GM23338 (cell line): Measurements from ENCODE around the gene SFMBT2. TPM values are rescaled to one million over a fixed set of nuclear protein-coding genes. Genes with fewer than 3 reads are reported as not detected.

ENCODE experiments used
- ATAC-seq: fragments of 200-7000 bp; cut with Tn5 transposase; 3 replicates; pipeline ENCODE4 v1.9.1; 2020
- DNase-seq: peaks from one replicate; pipeline ENCODE4 v3.0.0-alpha.2; 2015; ENCODE audit warnings: low spot score
- H2AFZ ChIP-seq: fragments of 200-600 bp; sonication (generic); 2 replicates; pipeline ENCODE4 v1.8.0; 2016; ENCODE audit warnings: antibody characterized with exemption, mild to moderate bottlenecking, moderate library complexity
- H3F3A ChIP-seq: fragments of 200-600 bp; sonication (generic); replicated peaks from 2 replicates; pipeline ENCODE4 v1.8.0; 2017; ENCODE audit warnings: antibody characterized with exemption, mixed run types, low read depth
- H3K27ac ChIP-seq: fragments of 200-600 bp; sonication (generic); 2 replicates; pipeline ENCODE4 v1.6.1; 2016; ENCODE audit warnings: low read depth
- H3K27me3 ChIP-seq: fragments of 200-600 bp; sonication (generic); 2 replicates; pipeline ENCODE4 v1.8.0; 2016; ENCODE audit warnings: mild to moderate bottlenecking, mixed run types, moderate library complexity; ENCODE audit not compliant: insufficient read depth
- H3K36me3 ChIP-seq: fragments of 200-600 bp; sonication (generic); 2 replicates; pipeline ENCODE4 v1.8.0; 2016; ENCODE audit warnings: mild to moderate bottlenecking; ENCODE audit not compliant: insufficient read depth
- H3K4me1 ChIP-seq: fragments of 200-600 bp; sonication (generic); 2 replicates; pipeline ENCODE4 v1.8.0; 2016; ENCODE audit warnings: mild to moderate bottlenecking, moderate library complexity; ENCODE audit not compliant: insufficient read depth
- H3K4me2 ChIP-seq: fragments of 200-600 bp; sonication (generic); 2 replicates; pipeline ENCODE4 v1.7.1; 2017; ENCODE audit warnings: mixed run types
- H3K4me3 ChIP-seq: fragments of 200-600 bp; sonication (generic); 2 replicates; pipeline ENCODE4 v1.6.1; 2016; ENCODE audit warnings: mixed run types
- H3K79me2 ChIP-seq: fragments of 200-600 bp; sonication (generic); replicated peaks from 2 replicates; pipeline ENCODE4 v1.8.0; 2017; ENCODE audit warnings: mild to moderate bottlenecking; ENCODE audit not compliant: insufficient read depth
- H3K9me2 ChIP-seq: fragments of 200-600 bp; sonication (generic); 2 replicates; pipeline ENCODE4 v1.8.0; 2017; ENCODE audit not compliant: insufficient read depth
- H4K20me1 ChIP-seq: fragments of 200-600 bp; sonication (generic); replicated peaks from 2 replicates; pipeline ENCODE4 v1.8.0; 2017; ENCODE audit warnings: mild to moderate bottlenecking; ENCODE audit not compliant: insufficient read depth
- H3K27ac Mint-ChIP-seq: 2 replicates; pipeline ENCODE4 v1.8.0; 2020; ENCODE audit warnings: inconsistent platforms, mild to moderate bottlenecking, moderate library complexity, mixed read lengths
- H3K27me3 Mint-ChIP-seq: 3 replicates; pipeline ENCODE4 v1.8.0; 2022; ENCODE audit warnings: low read depth, mild to moderate bottlenecking, moderate library complexity, mixed read lengths, inconsistent platforms; ENCODE audit not compliant: insufficient read depth, poor library complexity
- H3K36me3 Mint-ChIP-seq: 3 replicates; pipeline ENCODE4 v1.8.0; 2021; ENCODE audit warnings: low read depth, mild to moderate bottlenecking, inconsistent platforms, moderate library complexity, mixed read lengths
- H3K4me1 Mint-ChIP-seq: 3 replicates; pipeline ENCODE4 v1.8.0; 2020; ENCODE audit warnings: mild to moderate bottlenecking, inconsistent platforms, mixed read lengths
- H3K4me3 Mint-ChIP-seq: 3 replicates; pipeline ENCODE4 v1.8.0; 2021; ENCODE audit warnings: moderate library complexity, mild to moderate bottlenecking, inconsistent platforms, mixed read lengths
- H3K9me3 Mint-ChIP-seq: 3 replicates; pipeline ENCODE4 v1.8.0; 2020; ENCODE audit warnings: moderate library complexity, mild to moderate bottlenecking, inconsistent platforms, mixed read lengths
- CREB1 ChIP-seq: fragments of 250-450 bp; sonication (Bioruptor Pico); IDR thresholded peaks from 2 replicates; pipeline ENCODE4 v1.5.0; 2020; ENCODE audit warnings: low read depth, mild to moderate bottlenecking, moderate library complexity
- CTCF ChIP-seq, 2 experiments: fragments of 200-600 bp in 1 of 2; sonication (generic) in 1 of 2; conservative IDR thresholded peaks; 2 replicates each; pipeline versions ENCODE4 v1.5.1 to v1.6.1; 2016 to 2017; ENCODE audit warnings: antibody characterized with exemption in 2 of 2, low read depth in 2 of 2, mild to moderate bottlenecking in 2 of 2, moderate library complexity in 1 of 2
- ETS1 ChIP-seq: IDR thresholded peaks from 2 replicates; pipeline ENCODE4 v1.6.1; 2016; ENCODE audit warnings: antibody characterized with exemption
- EZH2 ChIP-seq: fragments of 200-600 bp; sonication (generic); IDR thresholded peaks from one replicate; pipeline ENCODE4 v1.8.0; 2017; ENCODE audit warnings: antibody characterized with exemption, mild to moderate bottlenecking, low read depth; ENCODE audit not compliant: unreplicated experiment
- EZH2phosphoT487 ChIP-seq: fragments of 200-600 bp; sonication (generic); IDR thresholded peaks from one replicate; pipeline ENCODE4 v1.8.1; 2018; ENCODE audit warnings: antibody characterized with exemption; ENCODE audit not compliant: unreplicated experiment
- JUNB ChIP-seq: IDR thresholded peaks from one replicate; pipeline ENCODE4 v1.6.1; 2016; ENCODE audit warnings: antibody characterized with exemption; ENCODE audit not compliant: unreplicated experiment
- POLR2AphosphoS5 ChIP-seq: IDR thresholded peaks from 2 replicates; pipeline ENCODE4 v1.6.1; 2016; ENCODE audit warnings: antibody characterized with exemption, low read depth
- STAT1 ChIP-seq: IDR thresholded peaks from one replicate; pipeline ENCODE4 v1.6.1; 2016; ENCODE audit warnings: antibody characterized with exemption; ENCODE audit not compliant: unreplicated experiment
- ZNF114 ChIP-seq: fragments of 250-450 bp; sonication (Bioruptor Pico); IDR thresholded peaks from 2 replicates; pipeline ENCODE4 v1.5.0; 2020; ENCODE audit warnings: mild to moderate bottlenecking, moderate library complexity
- ZNF331 ChIP-seq: fragments of 250-450 bp; sonication (Bioruptor Pico); IDR thresholded peaks from 2 replicates; pipeline ENCODE4 v1.5.0; 2020; ENCODE audit warnings: low read depth, mild to moderate bottlenecking, moderate library complexity
- ZNF462 ChIP-seq: fragments of 250-450 bp; sonication (Bioruptor Pico); IDR thresholded peaks from 2 replicates; pipeline ENCODE4 v1.5.0; 2020; ENCODE audit warnings: mild to moderate bottlenecking, moderate library complexity
- polyA plus RNA-seq: library from polyadenylated mRNA; unstranded; fragments of >200 nt; fragmentation: Nextera tagmentation; extraction: Ambion mirVana; gene quantifications from 2 replicates; pipeline ENCODE4 v1.2.1, GENCODE V29; 2016
- total RNA-seq: library from RNA; depleted of rRNA; stranded (reverse); fragments of >200 nt; shearing (Covaris generic); gene quantifications from 2 replicates; pipeline ENCODE4 v1.2.3, GENCODE V29; 2014
- TF ChIP-seq, protein P1 (sequence below): IDR thresholded peaks from one replicate; pipeline ENCODE4 v1.6.1; 2018; ENCODE audit warnings: antibody characterized with exemption; ENCODE audit not compliant: unreplicated experiment

SFMBT2 gene
- total and polyA plus RNA-seq, 2 experiments from 2014 or later = 2.7 to 6.7 TPM

- no peaks in the 10 kb centered on the region for H3K4me1 ChIP-seq
- TF ChIP-seq EZH2 (no peak), ZNF331 (no peak), CTCF (conservative IDR thresholded peaks at IDR 0.05; ENCODE audit: low read depth in 2 of 2) (no peak), STAT1 (no peak), ETS1 (no peak), ZNF114 (CRISPR knock-in tag) (no peak), EZH2phosphoT487 (no peak), POLR2AphosphoS5 (no peak), ZNF462 (no peak), JUNB (no peak), CREB1 (CRISPR knock-in tag) (no peak)
- TF ChIP-seq, protein P1, sequence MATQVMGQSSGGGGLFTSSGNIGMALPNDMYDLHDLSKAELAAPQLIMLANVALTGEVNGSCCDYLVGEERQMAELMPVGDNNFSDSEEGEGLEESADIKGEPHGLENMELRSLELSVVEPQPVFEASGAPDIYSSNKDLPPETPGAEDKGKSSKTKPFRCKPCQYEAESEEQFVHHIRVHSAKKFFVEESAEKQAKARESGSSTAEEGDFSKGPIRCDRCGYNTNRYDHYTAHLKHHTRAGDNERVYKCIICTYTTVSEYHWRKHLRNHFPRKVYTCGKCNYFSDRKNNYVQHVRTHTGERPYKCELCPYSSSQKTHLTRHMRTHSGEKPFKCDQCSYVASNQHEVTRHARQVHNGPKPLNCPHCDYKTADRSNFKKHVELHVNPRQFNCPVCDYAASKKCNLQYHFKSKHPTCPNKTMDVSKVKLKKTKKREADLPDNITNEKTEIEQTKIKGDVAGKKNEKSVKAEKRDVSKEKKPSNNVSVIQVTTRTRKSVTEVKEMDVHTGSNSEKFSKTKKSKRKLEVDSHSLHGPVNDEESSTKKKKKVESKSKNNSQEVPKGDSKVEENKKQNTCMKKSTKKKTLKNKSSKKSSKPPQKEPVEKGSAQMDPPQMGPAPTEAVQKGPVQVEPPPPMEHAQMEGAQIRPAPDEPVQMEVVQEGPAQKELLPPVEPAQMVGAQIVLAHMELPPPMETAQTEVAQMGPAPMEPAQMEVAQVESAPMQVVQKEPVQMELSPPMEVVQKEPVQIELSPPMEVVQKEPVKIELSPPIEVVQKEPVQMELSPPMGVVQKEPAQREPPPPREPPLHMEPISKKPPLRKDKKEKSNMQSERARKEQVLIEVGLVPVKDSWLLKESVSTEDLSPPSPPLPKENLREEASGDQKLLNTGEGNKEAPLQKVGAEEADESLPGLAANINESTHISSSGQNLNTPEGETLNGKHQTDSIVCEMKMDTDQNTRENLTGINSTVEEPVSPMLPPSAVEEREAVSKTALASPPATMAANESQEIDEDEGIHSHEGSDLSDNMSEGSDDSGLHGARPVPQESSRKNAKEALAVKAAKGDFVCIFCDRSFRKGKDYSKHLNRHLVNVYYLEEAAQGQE = no peak
- H3K4me3 ChIP-seq = no peak overlapping the region
- DNase-seq (no peak), ATAC-seq (no peak)
- Mint-ChIP-seq H3K36me3 (peaks cover 5% of the 10 kb centered on the region; the same call in 1 of the 3 replicates), H3K27me3 (peaks cover 5% of the 10 kb centered on the region), H3K9me3 (peaks cover 14% of the 10 kb centered on the region; the same call in 1 of the 3 replicates), H3K4me1 (no peaks in the 10 kb centered on the region), H3K4me3 (no peak overlapping the region), H3K27ac (no peak overlapping the region)
- H3K27me3 ChIP-seq = no peaks in the 10 kb centered on the region
- no peaks in the 10 kb centered on the region for H3K79me2 ChIP-seq
- H3F3A ChIP-seq = no peaks in the 10 kb centered on the region
- H2AFZ ChIP-seq = no peak overlapping the region
- H3K9me2 ChIP-seq = no peaks in the 10 kb centered on the region
- H4K20me1 ChIP-seq = no peaks in the 10 kb centered on the region
- no peaks in the 10 kb centered on the region for H3K36me3 ChIP-seq
- H3K4me2 ChIP-seq = no peak overlapping the region
- no peak overlapping the region for H3K27ac ChIP-seq
These were observed 274.8 kb downstream of the SFMBT2 start for GRCh38 chr10:7136016-7136415.
